GM18909 (cell line): ENCODE measurements around the gene BNIPL.

Source experiments
- ATAC-seq: cut with Tn5 transposase; IDR thresholded peaks from one replicate; pipeline ENCODE4 v1.9.1; 2021; ENCODE audit warnings: mild to moderate bottlenecking; ENCODE audit not compliant: unreplicated experiment, poor library complexity

The BNIPL gene

GRCh38 chr1:151036356-151036755 lies at the start of gene BNIPL:
Gene BNIPL, plus strand, starts transcription at chr1:151036586. Its CDS starts 140 bp downstream, at chr1:151036726.
- ATAC-seq = no peak

- no peak for ATAC-seq
Measured at GRCh38 chr1:150987924-150988323, 48.5 kb upstream of the BNIPL start.

- no peak for ATAC-seq
Measured at GRCh38 chr1:150992626-150993025, 43.8 kb upstream of the BNIPL start.

GRCh38 chr1:150994248-150994647 lies 42.1 kb upstream of the BNIPL start:
- ATAC-seq = no peak

GRCh38 chr1:150995460-150995859 lies 40.9 kb upstream of the BNIPL start:
- no peak for ATAC-seq

- ATAC-seq = no peak
Measured at GRCh38 chr1:150995896-150996295, 40.5 kb upstream of the BNIPL start.

GRCh38 chr1:150997126-150997872 lies 39.1 kb upstream of the BNIPL start:
- no peak for ATAC-seq

- no peak for ATAC-seq
Measured at GRCh38 chr1:150997949-150998348, 38.4 kb upstream of the BNIPL start.

GRCh38 chr1:150999051-150999674 lies 37.2 kb upstream of the BNIPL start:
- ATAC-seq = no peak

GRCh38 chr1:150999926-151000325 lies 36.5 kb upstream of the BNIPL start:
- no peak for ATAC-seq

GRCh38 chr1:151000408-151000807 lies 36.0 kb upstream of the BNIPL start:
- no peak for ATAC-seq

GRCh38 chr1:151001602-151002001 lies 34.8 kb upstream of the BNIPL start:
- no peak for ATAC-seq

- ATAC-seq = no peak
Measured at GRCh38 chr1:151002051-151002450, 34.3 kb upstream of the BNIPL start.

GRCh38 chr1:151002611-151003010 lies 33.8 kb upstream of the BNIPL start:
- no peak for ATAC-seq

GRCh38 chr1:151003180-151003579 lies 33.2 kb upstream of the BNIPL start:
- ATAC-seq = no peak

GRCh38 chr1:151005729-151006319 lies 30.6 kb upstream of the BNIPL start:
- ATAC-seq = no peak

- ATAC-seq = no peak
Measured at GRCh38 chr1:151006327-151007052, 29.9 kb upstream of the BNIPL start, which contains the start of gene MINDY1. Gene MINDY1, minus strand, starts transcription at chr1:151006902. Its CDS starts 4,285 bp downstream, at chr1:151002617.

GRCh38 chr1:151007853-151008243 lies 28.5 kb upstream of the BNIPL start:
- ATAC-seq = no peak

- peak; percentile 73 for ATAC-seq
Measured at GRCh38 chr1:151008244-151009205, 27.9 kb upstream of the BNIPL start, which contains the start of gene PRUNE1. Gene PRUNE1, plus strand, starts transcription at chr1:151008449. Its CDS starts 184 bp downstream, at chr1:151008633.

GRCh38 chr1:151009206-151009587 lies 27.2 kb upstream of the BNIPL start:
- no peak for ATAC-seq
